Measurements from ENCODE around the gene CDH12. TPM values are rescaled to one million over a fixed set of nuclear protein-coding genes. Genes with fewer than 3 reads are reported as not detected.

The CDH12 gene
- total RNA-seq, 1 donor from 2014 or later: not detected

DNA sequence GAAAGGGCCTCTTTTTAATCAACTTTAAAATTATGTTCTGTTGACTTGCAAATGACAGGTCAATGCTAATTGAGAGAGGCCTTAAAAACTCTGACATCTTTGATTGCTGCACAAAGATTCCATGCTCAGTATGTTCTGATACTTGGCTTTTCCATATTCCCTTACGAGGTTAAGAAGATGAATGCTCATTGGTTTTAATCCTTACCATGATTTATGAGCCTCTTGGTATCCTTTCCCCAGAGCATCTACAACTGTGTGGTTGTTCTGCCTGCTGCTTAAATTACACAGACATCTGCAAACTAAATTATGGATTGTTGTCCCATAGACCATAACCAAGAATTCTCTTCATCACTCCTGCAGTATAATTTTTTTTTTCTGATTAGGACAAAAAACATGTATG is 352.6 kb downstream of the CDH12 start:
- DNase-seq (ENCODE audit: low read depth) (no peak), FAIRE-seq (no peak)
- no peaks in the 10 kb centered on the region for H3K79me2 ChIP-seq (ENCODE audit: insufficient read depth, low read length)
- no peak overlapping the region for H3K4me3 ChIP-seq (ENCODE audit: insufficient read depth, low read depth, low read length)
- H3K27ac Mint-ChIP-seq (ENCODE audit: unreplicated experiment): no peak overlapping the region
- no peaks in the 10 kb centered on the region for H3K36me3 Mint-ChIP-seq (ENCODE audit: low read depth, unreplicated experiment)
- no peaks in the 10 kb centered on the region for H3K36me3 ChIP-seq (ENCODE audit: insufficient read depth, low read length)
- H3K4me3 Mint-ChIP-seq (ENCODE audit: unreplicated experiment): no peak overlapping the region
- H3K27me3 ChIP-seq (ENCODE audit: insufficient read depth, low read length): no peaks in the 10 kb centered on the region
- no peaks in the 10 kb centered on the region for H3K9me3 Mint-ChIP-seq (ENCODE audit: unreplicated experiment)
- H2AFZ ChIP-seq (ENCODE audit: low read depth, low read length): no peak overlapping the region
- H3K9me3 ChIP-seq (ENCODE audit: insufficient read depth, low read depth, low read length): no peaks in the 10 kb centered on the region
- H3K4me1 Mint-ChIP-seq (ENCODE audit: low read depth, unreplicated experiment): no peaks in the 10 kb centered on the region
- no peak overlapping the region for H3K27ac ChIP-seq (ENCODE audit: low read depth, low read length)
- H3K4me1 ChIP-seq (ENCODE audit: insufficient read depth, low read length): no peaks in the 10 kb centered on the region
- no peak overlapping the region for H3K9ac ChIP-seq (ENCODE audit: low read length)
- no peak overlapping the region for H3K4me2 ChIP-seq (ENCODE audit: low read length)
- no peaks in the 10 kb centered on the region for H3K27me3 Mint-ChIP-seq (ENCODE audit: low read depth, unreplicated experiment)
- TF ChIP-seq EZH2 (IDR thresholded peaks at IDR 0.05; ENCODE audit: insufficient read depth, low read length): no peak
- no peaks in the 10 kb centered on the region for H4K20me1 ChIP-seq (ENCODE audit: insufficient read depth, low read length)

DNA sequence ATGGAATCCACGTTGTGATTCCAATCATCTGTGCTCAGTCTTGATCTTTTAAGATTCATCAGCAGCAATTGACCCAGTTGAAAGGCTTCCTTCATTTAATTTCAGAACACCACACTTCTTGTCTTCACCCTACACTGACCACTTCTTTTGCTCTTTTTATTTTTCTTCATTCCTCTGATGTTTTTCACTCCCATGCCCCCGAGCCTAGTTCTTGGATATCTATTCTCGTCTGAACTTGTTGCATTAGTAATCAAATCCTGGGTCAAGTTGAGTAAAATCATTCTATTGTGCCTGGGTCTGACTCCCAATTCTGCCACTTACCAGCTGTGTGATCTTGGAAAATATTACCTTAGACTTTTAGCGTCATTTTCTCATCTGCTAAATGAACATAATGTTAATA is 356.5 kb downstream of the CDH12 start:
- TF ChIP-seq, protein P1, sequence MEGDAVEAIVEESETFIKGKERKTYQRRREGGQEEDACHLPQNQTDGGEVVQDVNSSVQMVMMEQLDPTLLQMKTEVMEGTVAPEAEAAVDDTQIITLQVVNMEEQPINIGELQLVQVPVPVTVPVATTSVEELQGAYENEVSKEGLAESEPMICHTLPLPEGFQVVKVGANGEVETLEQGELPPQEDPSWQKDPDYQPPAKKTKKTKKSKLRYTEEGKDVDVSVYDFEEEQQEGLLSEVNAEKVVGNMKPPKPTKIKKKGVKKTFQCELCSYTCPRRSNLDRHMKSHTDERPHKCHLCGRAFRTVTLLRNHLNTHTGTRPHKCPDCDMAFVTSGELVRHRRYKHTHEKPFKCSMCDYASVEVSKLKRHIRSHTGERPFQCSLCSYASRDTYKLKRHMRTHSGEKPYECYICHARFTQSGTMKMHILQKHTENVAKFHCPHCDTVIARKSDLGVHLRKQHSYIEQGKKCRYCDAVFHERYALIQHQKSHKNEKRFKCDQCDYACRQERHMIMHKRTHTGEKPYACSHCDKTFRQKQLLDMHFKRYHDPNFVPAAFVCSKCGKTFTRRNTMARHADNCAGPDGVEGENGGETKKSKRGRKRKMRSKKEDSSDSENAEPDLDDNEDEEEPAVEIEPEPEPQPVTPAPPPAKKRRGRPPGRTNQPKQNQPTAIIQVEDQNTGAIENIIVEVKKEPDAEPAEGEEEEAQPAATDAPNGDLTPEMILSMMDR (IDR thresholded peaks at IDR 0.05; ENCODE audit: insufficient read depth, low read depth, low read length): no peak
- no peak for TF ChIP-seq EZH2 (IDR thresholded peaks at IDR 0.05; ENCODE audit: insufficient read depth, low read length)
- H3K27me3 Mint-ChIP-seq (ENCODE audit: low read depth, unreplicated experiment): no peaks in the 10 kb centered on the region
- no peaks in the 10 kb centered on the region for H3K36me3 Mint-ChIP-seq (ENCODE audit: low read depth, unreplicated experiment)
- H3K27ac ChIP-seq (ENCODE audit: low read depth, low read length): no peak overlapping the region
- H3K4me2 ChIP-seq (ENCODE audit: low read length): no peak overlapping the region
- H3K27ac Mint-ChIP-seq (ENCODE audit: unreplicated experiment): no peak overlapping the region
- no peak overlapping the region for H3K9ac ChIP-seq (ENCODE audit: low read length)
- H3K9me3 Mint-ChIP-seq (ENCODE audit: unreplicated experiment): peaks cover 3% of the 10 kb centered on the region
- H3K9me3 ChIP-seq (ENCODE audit: insufficient read depth, low read depth, low read length): no peaks in the 10 kb centered on the region
- H3K27me3 ChIP-seq (ENCODE audit: insufficient read depth, low read length): no peaks in the 10 kb centered on the region
- H3K4me1 Mint-ChIP-seq (ENCODE audit: low read depth, unreplicated experiment): no peaks in the 10 kb centered on the region
- no peak for DNase-seq (ENCODE audit: low read depth)
- no peak overlapping the region for H2AFZ ChIP-seq (ENCODE audit: low read depth, low read length)
- H3K4me3 Mint-ChIP-seq (ENCODE audit: unreplicated experiment): no peak overlapping the region
- no peak for FAIRE-seq
- H3K4me3 ChIP-seq (ENCODE audit: insufficient read depth, low read depth, low read length): no peak overlapping the region
- H4K20me1 ChIP-seq (ENCODE audit: insufficient read depth, low read length): no peaks in the 10 kb centered on the region
- H3K36me3 ChIP-seq (ENCODE audit: insufficient read depth, low read length): no peaks in the 10 kb centered on the region
- H3K79me2 ChIP-seq (ENCODE audit: insufficient read depth, low read length): no peaks in the 10 kb centered on the region
- H3K4me1 ChIP-seq (ENCODE audit: insufficient read depth, low read length): no peaks in the 10 kb centered on the region

DNA sequence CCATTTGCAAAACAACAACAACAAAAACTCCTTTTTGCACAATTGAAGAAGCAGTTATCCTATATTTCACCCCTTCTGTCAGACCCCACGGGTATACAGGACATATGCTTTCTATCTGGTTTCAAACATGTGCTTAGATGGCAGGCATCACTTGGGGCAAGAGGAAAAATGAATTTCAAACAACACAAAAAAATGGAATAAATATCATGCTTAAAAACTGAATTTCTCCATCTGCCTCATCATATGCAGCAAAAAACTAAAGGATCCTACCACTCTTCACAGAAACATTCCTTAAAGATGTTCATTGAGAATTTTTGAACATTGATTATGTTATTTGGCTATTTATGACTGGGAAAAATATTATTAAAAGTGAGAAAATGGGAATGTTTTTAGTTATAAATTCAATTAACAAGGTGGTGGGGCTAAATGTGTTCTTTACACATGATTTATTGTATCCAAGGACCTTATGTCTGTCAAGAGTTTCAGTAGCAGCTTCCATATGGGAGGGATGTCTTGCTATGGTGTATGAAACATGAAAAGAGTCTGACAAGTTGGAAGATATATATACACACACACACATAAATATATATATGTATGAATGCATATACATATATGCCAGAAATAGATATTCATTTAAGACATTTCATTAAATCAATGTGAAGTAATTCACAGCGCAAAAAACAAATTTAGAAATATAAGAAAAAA is 358.0 kb downstream of the CDH12 start:
- Mint-ChIP-seq H3K4me3 (ENCODE audit: unreplicated experiment) (no peak overlapping the region), H3K27me3 (ENCODE audit: low read depth, unreplicated experiment) (no peaks in the 10 kb centered on the region), H3K36me3 (ENCODE audit: low read depth, unreplicated experiment) (no peaks in the 10 kb centered on the region), H3K9me3 (ENCODE audit: unreplicated experiment) (peaks cover 3% of the 10 kb centered on the region), H3K4me1 (ENCODE audit: low read depth, unreplicated experiment) (no peaks in the 10 kb centered on the region), H3K27ac (ENCODE audit: unreplicated experiment) (no peak overlapping the region)
- TF ChIP-seq EZH2 (IDR thresholded peaks at IDR 0.05; ENCODE audit: insufficient read depth, low read length): no peak
- TF ChIP-seq, protein P1 (IDR thresholded peaks at IDR 0.05; ENCODE audit: insufficient read depth, low read depth, low read length): no peak
- DNase-seq (ENCODE audit: low read depth): no peak
- no peak overlapping the region for H3K4me3 ChIP-seq (ENCODE audit: insufficient read depth, low read depth, low read length)
- no peak overlapping the region for H3K27ac ChIP-seq (ENCODE audit: low read depth, low read length)
- no peak for FAIRE-seq
- no peak overlapping the region for H2AFZ ChIP-seq (ENCODE audit: low read depth, low read length)
- no peaks in the 10 kb centered on the region for H3K9me3 ChIP-seq (ENCODE audit: insufficient read depth, low read depth, low read length)
- H3K79me2 ChIP-seq (ENCODE audit: insufficient read depth, low read length): no peaks in the 10 kb centered on the region
- no peaks in the 10 kb centered on the region for H3K27me3 ChIP-seq (ENCODE audit: insufficient read depth, low read length)
- H3K4me1 ChIP-seq (ENCODE audit: insufficient read depth, low read length): no peaks in the 10 kb centered on the region
- no peaks in the 10 kb centered on the region for H4K20me1 ChIP-seq (ENCODE audit: insufficient read depth, low read length)
- no peaks in the 10 kb centered on the region for H3K36me3 ChIP-seq (ENCODE audit: insufficient read depth, low read length)
- H3K4me2 ChIP-seq (ENCODE audit: low read length): no peak overlapping the region
- H3K9ac ChIP-seq (ENCODE audit: low read length): no peak overlapping the region
